IPS DF 6.9 (cell line): ENCODE measurements around the gene CACNA2D3.
"Not testable (repeated sequence)": the region's sequence is repeated elsewhere in the genome, so short reads cannot be mapped to it uniquely, and the experiment has no call there.

Experiments used
- DNase-seq: peaks from one replicate; pipeline ENCODE4 v3.0.0-alpha.2; 2013; ENCODE audit warnings: low read depth, low spot score
- H3K27ac ChIP-seq: one replicate; pipeline ENCODE4 v1.5.1; 2013; ENCODE audit warnings: low read length, control low read depth
- H3K27me3 ChIP-seq: 2 replicates; pipeline ENCODE4 v1.6.1; 2013; ENCODE audit warnings: mild to moderate bottlenecking, low read length; ENCODE audit not compliant: control insufficient read depth, insufficient read depth
- H3K36me3 ChIP-seq: 2 replicates; pipeline ENCODE4 v1.6.1; 2013; ENCODE audit warnings: low read length; ENCODE audit not compliant: control insufficient read depth, insufficient read depth
- H3K4me1 ChIP-seq: 2 replicates; pipeline ENCODE4 v1.6.1; 2013; ENCODE audit warnings: low read length; ENCODE audit not compliant: control insufficient read depth, insufficient read depth
- H3K4me3 ChIP-seq: 2 replicates; pipeline ENCODE4 v1.5.1; 2013; ENCODE audit warnings: mild to moderate bottlenecking, low read length
- H3K9me3 ChIP-seq: 2 replicates; pipeline ENCODE4 v1.6.1; 2013; ENCODE audit warnings: low read length, inconsistent platforms; ENCODE audit not compliant: control insufficient read depth, insufficient read depth
- WGBS: extraction: QIAGEN DNeasy Blood & Tissue Kit; methylation state at CpG from one replicate; pipeline ENCODE4 v1.1.7; 2013; ENCODE audit warnings: mixed read lengths, missing lambda C conversion rate; ENCODE audit not compliant: insufficient read length, insufficient coverage; 5-methylcytosine and 5-hydroxymethylcytosine counted together

Gene CACNA2D3

GRCh38 chr3:54094926-54095325, 27.4 kb upstream of the CACNA2D3 start:
- peaks cover 2% of the 10 kb centered on the region; the same call in 1 of the 2 replicates for H3K4me1 ChIP-seq
- no peaks in the 10 kb centered on the region for H3K27me3 ChIP-seq
- no CpG with 5 or more reads among the region's 3 CpGs for WGBS
- no peak overlapping the region for H3K4me3 ChIP-seq
- no peaks in the 10 kb centered on the region for H3K9me3 ChIP-seq
- no peak overlapping the region for H3K27ac ChIP-seq
- DNase-seq: no peak
- H3K36me3 ChIP-seq: no peaks in the 10 kb centered on the region

- Histone ChIP-seq H3K9me3 (no peaks in the 10 kb centered on the region), H3K27me3 (no peaks in the 10 kb centered on the region), H3K4me1 (peaks cover 2% of the 10 kb centered on the region; the same call in 1 of the 2 replicates), H3K4me3 (no peak overlapping the region), H3K27ac (no peak overlapping the region), H3K36me3 (no peaks in the 10 kb centered on the region)
- no peak for DNase-seq
- no CpG with 5 or more reads among the region's 1 CpG for WGBS
These were observed 23.0 kb upstream of the CACNA2D3 start for GRCh38 chr3:54099381-54099780.

GRCh38 chr3:54104084-54104483, 18.3 kb upstream of the CACNA2D3 start:
- Histone ChIP-seq H3K4me1 (no peaks in the 10 kb centered on the region), H3K27ac (no peak overlapping the region), H3K4me3 (no peak overlapping the region), H3K36me3 (no peaks in the 10 kb centered on the region), H3K9me3 (no peaks in the 10 kb centered on the region), H3K27me3 (no peaks in the 10 kb centered on the region)
- no CpG with 5 or more reads among the region's 11 CpGs for WGBS
- no peak for DNase-seq

DNA sequence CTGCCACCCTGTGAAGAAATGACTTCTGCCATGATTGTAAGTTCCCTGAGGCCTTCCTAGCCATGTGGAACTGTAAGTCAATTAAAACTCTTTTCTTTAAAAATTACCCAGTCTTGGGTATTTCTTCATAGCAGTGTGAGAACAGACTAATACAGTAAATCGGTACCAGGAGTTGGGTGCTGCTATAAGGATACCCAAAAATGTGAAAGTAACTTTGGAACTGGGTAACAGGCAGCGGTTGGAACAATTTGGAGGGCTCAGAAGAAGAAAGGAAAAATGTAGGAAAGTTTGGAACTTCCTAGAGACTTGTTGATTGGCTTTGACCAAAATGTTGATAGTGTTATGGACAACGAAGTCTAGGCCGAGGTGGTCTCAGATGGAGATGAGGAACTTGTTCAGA, 6.2 kb upstream of the CACNA2D3 start:
- no CpG with 5 or more reads among the region's 4 CpGs for WGBS
- H3K9me3 ChIP-seq, H3K4me3 ChIP-seq, H3K36me3 ChIP-seq, H3K4me1 ChIP-seq, H3K27ac ChIP-seq, DNase-seq: not testable (repeated sequence)
- H3K27me3 ChIP-seq: peaks cover 17% of the 10 kb centered on the region; the same call in 1 of the 2 replicates

DNA sequence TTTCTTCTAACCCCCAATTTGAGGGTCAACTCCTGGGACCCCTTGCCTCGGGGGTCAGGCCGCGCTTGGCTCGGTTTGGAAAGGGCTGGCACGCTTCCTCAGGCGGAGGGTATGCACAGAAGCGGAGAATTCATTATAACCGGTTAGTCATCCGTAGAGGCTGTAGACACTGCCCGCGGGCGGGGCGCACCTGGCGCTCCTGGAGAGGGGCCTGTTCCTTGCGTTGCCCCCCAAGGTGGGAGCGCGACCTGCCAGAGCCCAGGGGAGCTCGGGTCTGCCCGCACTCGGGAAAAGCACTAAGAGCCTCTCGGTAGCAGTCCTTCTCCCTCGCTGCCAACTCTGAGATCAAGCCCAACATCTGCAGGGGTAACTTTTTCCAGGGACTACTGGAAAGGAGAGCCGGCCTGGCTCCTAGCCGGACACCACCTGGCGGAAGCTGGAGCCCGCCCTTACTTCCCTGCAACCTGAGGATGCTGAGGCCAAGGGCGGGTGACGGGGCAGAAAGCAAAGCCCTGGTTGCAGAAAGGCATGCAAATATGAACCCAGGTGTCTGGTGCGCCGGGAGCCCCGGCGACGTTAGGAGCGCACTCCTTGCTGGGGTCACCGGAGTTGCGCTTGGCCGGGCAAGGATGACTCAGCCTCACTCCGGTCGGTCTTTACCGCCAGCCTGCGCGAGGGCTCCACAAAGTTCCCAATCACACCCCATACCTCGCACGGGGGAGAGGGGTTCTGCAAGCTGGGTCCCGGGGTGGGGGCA, 1.5 kb upstream of the CACNA2D3 start:
- H3K4me1 ChIP-seq: peaks cover 1% of the 10 kb centered on the region; the same call in 1 of the 2 replicates
- DNase-seq: no peak
- H3K27ac ChIP-seq: no peak overlapping the region
- no CpG with 5 or more reads among the region's 45 CpGs for WGBS
- H3K36me3 ChIP-seq: no peaks in the 10 kb centered on the region
- peaks cover 35% of the 10 kb centered on the region for H3K27me3 ChIP-seq
- H3K9me3 ChIP-seq: no peaks in the 10 kb centered on the region
- peak overlapping the region; percentile 58; the same call in 1 of the 2 replicates for H3K4me3 ChIP-seq

GRCh38 chr3:54121414-54122323, 683 bp upstream of the CACNA2D3 start:
- peaks cover 35% of the 10 kb centered on the region for H3K27me3 ChIP-seq
- peak overlapping the region; percentile 58 for H3K4me3 ChIP-seq
- no peaks in the 10 kb centered on the region for H3K36me3 ChIP-seq
- no peak for DNase-seq
- WGBS: no CpG with 5 or more reads among the region's 107 CpGs
- H3K27ac ChIP-seq: no peak overlapping the region
- H3K4me1 ChIP-seq: peaks cover 1% of the 10 kb centered on the region; the same call in 1 of the 2 replicates
- no peaks in the 10 kb centered on the region for H3K9me3 ChIP-seq

- peak overlapping the region; percentile 26; the same call in 1 of the 2 replicates for H3K4me3 ChIP-seq
- peaks cover 35% of the 10 kb centered on the region for H3K27me3 ChIP-seq
- WGBS: no CpG with 5 or more reads among the region's 32 CpGs
These were observed 837 bp downstream of the CACNA2D3 start for GRCh38 chr3:54123003-54123775.

DNA sequence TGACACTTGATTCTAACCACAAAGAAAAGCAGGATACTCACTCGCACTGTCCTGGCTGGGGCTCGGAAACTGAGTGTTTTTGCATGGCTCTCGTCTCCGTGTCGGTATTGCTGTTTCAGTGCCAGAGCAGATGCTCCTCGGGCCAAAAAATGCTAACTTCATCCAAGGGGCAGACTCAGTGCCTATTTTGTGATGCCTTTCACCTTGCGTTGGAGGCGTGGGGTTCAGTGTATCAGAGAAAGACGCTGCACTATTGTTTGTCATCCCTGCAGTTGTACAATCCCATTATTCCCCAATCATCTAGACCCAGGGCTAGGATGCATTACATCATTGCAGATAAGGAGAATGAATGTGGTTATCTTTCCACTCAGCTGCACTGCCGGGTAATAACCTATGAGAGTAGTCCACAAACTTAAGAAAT, 1.4 kb downstream of the CACNA2D3 start:
- DNase-seq: no peak
- WGBS: no CpG with 5 or more reads among the region's 10 CpGs
- H3K36me3 ChIP-seq: no peaks in the 10 kb centered on the region
- H3K4me1 ChIP-seq: peaks cover 1% of the 10 kb centered on the region; the same call in 1 of the 2 replicates
- H3K9me3 ChIP-seq: no peaks in the 10 kb centered on the region
- no peak overlapping the region for H3K27ac ChIP-seq
- peaks cover 35% of the 10 kb centered on the region for H3K27me3 ChIP-seq
- no peak overlapping the region for H3K4me3 ChIP-seq

More at GRCh38 chr3:54123003-54123775, 837 bp downstream of the CACNA2D3 start:
- Histone ChIP-seq H3K4me1 (peaks cover 1% of the 10 kb centered on the region; the same call in 1 of the 2 replicates), H3K27ac (no peak overlapping the region), H3K36me3 (no peaks in the 10 kb centered on the region), H3K9me3 (no peaks in the 10 kb centered on the region)
- DNase-seq: no peak

- Histone ChIP-seq H3K4me1 (0 out of 2 replicates have a peak, but pooled peaks cover 1% of the 10 kb centered on the region), H3K27me3 (peaks cover 25% of the 10 kb centered on the region), H3K27ac (no peak overlapping the region), H3K36me3 (no peaks in the 10 kb centered on the region), H3K4me3 (no peak overlapping the region), H3K9me3 (no peaks in the 10 kb centered on the region)
- no peak for DNase-seq
- no CpG with 5 or more reads among the region's 4 CpGs for WGBS
These were observed 2.9 kb downstream of the CACNA2D3 start for GRCh38 chr3:54125300-54125699.

GRCh38 chr3:54126551-54126950, 4.2 kb downstream of the CACNA2D3 start:
- no CpG with 5 or more reads among the region's 7 CpGs for WGBS
- Histone ChIP-seq H3K9me3 (no peaks in the 10 kb centered on the region), H3K4me3 (no peak overlapping the region), H3K4me1 (0 out of 2 replicates have a peak, but pooled peaks cover 1% of the 10 kb centered on the region), H3K36me3 (no peaks in the 10 kb centered on the region), H3K27ac (no peak overlapping the region), H3K27me3 (peaks cover 18% of the 10 kb centered on the region)
- no peak for DNase-seq
